BJ (cell line): ENCODE results near the gene FAAP100. TPM values are rescaled to one million over a fixed set of nuclear protein-coding genes. Genes with fewer than 3 reads are reported as not detected.

ENCODE experiments used
- CTCF ChIA-PET: fragments of 350-600 bp; formaldehyde crosslinking; extraction: SDS; loops from one replicate; lab custom pipeline; 2021; ENCODE audit warnings: antibody characterized with exemption, inconsistent platforms; lab: Yijun Ruan, JAX
- POLR2A ChIA-PET: fragments of 300-600 bp; sonication (Branson Sonifier 250); formaldehyde crosslinking; extraction: SDS; loops from one replicate; lab custom pipeline; 2021; ENCODE audit warnings: antibody characterized with exemption; lab: Charles Lee
- DNase-seq: peaks from one replicate; pipeline ENCODE4 v3.0.0-alpha.2; 2011; ENCODE audit warnings: low read depth
- H3K27me3 ChIP-seq: 2 replicates; pipeline ENCODE4 v1.6.0; 2011; ENCODE audit warnings: low read length; ENCODE audit not compliant: control insufficient read depth, insufficient read depth
- H3K36me3 ChIP-seq: 2 replicates; pipeline ENCODE4 v1.5.1; 2011; ENCODE audit warnings: low read length; ENCODE audit not compliant: control insufficient read depth, insufficient read depth
- H3K4me3 ChIP-seq: 2 replicates; pipeline ENCODE4 v1.5.1; 2011; ENCODE audit warnings: low read depth, mild to moderate bottlenecking, control low read depth, low read length
- polyA plus RNA-seq: library from polyadenylated mRNA; depleted of rRNA; stranded (reverse); fragments of >200 nt; gene quantifications from 2 replicates; pipeline ENCODE4 v1.2.3, GENCODE V29; 2011
- TF ChIP-seq, protein P1 (sequence below): IDR thresholded peaks from 2 replicates; pipeline ENCODE4 v1.5.1; 2011; ENCODE audit warnings: low read depth, mild to moderate bottlenecking, control low read depth, inconsistent platforms, low read length, moderate library complexity; ENCODE audit not compliant: insufficient read depth

The FAAP100 gene
- polyA plus RNA-seq, 1 experiment: 11.2 TPM

DNA sequence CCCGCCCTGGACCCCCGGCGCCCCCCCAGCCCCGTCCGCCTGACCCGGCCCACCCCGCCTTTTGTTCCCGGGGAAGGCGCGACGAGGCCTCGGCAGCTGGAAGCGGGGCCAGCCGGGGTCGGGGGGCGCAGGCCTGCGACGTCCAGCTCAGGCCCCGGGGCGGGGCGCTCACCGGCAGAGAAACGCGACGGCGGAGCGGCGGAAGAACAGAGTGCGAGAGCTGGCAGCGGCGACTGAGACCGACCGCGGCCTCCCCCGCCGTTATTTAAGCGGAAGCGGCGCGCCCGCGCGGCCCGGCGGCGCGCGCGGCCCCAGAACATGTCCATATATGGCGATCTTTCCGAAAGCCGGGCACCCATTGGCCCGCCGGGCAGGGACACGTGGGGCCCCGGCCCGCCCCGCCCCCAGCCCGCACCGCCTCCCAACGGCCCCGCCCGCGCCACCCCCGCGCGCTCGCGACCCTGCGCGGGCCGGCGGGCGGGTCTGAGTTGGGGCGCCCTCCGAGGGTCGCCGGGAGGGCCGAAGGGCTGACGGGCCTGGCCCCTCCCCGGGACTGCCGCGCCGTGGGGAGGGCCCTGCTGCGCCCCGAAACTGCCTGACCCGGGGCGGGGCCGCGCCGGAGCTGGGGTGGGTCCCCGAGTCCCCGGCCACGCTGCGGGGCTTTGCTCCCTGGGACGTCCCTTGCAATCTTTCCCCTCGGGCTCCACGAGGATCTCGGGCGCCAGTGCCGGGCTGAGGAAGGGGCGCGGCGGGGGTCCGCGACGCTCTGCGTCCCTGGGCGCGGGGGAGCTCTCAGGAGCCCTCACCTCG lies 39.4 kb downstream of the FAAP100 start, which contains the start of gene ACTG1:
TSS of gene ACTG1 (minus strand) at position 238 of the 810 bp plus-strand sequence. CDS start 445 bp downstream, outside the sequence.
- CTCF ChIA-PET: interaction anchor here (2.9 kb wide), 1 partner anchor 89 kb away, joined by 10 read pairs; no protein-coding TSS in a partner anchor
- DNase-seq: peak; percentile 51
- Histone ChIP-seq H3K27me3 (no peaks in the 10 kb centered on the region), H3K36me3 (peaks cover 34% of the 10 kb centered on the region), H3K4me3 (peak within 1 kb of the TSS; percentile 95)
- TF ChIP-seq, protein P1, sequence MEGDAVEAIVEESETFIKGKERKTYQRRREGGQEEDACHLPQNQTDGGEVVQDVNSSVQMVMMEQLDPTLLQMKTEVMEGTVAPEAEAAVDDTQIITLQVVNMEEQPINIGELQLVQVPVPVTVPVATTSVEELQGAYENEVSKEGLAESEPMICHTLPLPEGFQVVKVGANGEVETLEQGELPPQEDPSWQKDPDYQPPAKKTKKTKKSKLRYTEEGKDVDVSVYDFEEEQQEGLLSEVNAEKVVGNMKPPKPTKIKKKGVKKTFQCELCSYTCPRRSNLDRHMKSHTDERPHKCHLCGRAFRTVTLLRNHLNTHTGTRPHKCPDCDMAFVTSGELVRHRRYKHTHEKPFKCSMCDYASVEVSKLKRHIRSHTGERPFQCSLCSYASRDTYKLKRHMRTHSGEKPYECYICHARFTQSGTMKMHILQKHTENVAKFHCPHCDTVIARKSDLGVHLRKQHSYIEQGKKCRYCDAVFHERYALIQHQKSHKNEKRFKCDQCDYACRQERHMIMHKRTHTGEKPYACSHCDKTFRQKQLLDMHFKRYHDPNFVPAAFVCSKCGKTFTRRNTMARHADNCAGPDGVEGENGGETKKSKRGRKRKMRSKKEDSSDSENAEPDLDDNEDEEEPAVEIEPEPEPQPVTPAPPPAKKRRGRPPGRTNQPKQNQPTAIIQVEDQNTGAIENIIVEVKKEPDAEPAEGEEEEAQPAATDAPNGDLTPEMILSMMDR: no peak
- POLR2A ChIA-PET: interaction anchor here (0.6 kb wide), 1 partner anchor 49 kb away, joined by 3 read pairs; no protein-coding TSS in a partner anchor

DNA sequence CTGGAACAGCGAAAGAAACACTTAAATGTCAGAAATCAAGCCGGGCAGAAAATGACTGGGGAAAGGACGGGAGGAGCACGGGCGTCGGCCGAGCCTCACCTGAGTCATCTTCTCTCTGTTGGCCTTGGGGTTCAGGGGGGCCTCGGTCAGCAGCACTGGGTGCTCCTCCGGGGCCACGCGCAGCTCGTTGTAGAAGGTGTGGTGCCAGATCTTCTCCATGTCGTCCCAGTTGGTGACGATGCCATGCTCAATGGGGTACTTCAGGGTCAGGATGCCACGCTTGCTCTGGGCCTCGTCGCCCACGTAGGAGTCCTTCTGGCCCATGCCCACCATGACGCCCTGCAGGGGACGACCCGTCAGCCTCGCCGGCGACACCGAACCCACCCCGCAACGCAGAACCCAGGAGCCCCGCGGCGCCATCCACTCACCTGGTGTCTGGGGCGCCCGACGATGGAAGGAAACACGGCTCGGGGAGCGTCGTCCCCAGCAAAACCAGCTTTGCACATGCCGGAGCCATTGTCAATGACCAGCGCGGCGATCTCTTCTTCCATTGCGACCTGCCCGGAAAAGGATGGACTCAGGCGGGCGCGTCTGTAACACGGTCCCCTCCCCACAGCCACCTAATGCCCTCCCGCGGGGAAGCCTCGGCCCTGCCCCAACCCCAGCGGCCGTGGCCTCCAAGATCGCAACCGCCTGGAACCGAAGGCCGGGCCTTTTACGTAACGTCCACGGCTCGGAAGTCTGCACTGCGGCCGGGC lies 40.2 kb downstream of the FAAP100 start:
- ChIA-PET CTCF (interaction anchor here (1.2 to 2.9 kb wide), 2 partner anchors 22 to 89 kb away, joined by 3 to 10 read pairs; no protein-coding TSS in a partner anchor), POLR2A (interaction anchor here (0.6 kb wide), 1 partner anchor 49 kb away, joined by 3 read pairs; no protein-coding TSS in a partner anchor)
- TF ChIP-seq, protein P1: no peak
- Histone ChIP-seq H3K36me3 (peaks cover 31% of the 10 kb centered on the region), H3K4me3 (peak overlapping the region; percentile 95), H3K27me3 (no peaks in the 10 kb centered on the region)
- no peak for DNase-seq

DNA sequence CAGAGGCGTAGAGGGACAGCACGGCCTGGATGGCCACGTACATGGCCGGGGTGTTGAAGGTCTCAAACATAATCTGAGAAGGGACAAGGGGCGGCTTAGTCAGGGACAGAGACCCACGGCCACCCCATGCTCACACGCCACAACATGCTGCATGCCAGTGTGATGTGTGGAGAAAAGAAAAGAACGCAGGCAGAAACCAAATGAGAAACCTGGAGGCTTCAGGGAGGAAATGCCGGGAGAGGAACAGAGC lies 40.7 kb downstream of the FAAP100 start:
- CTCF ChIA-PET: interaction anchor here (0.5 to 2.9 kb wide), 3 partner anchors 22 to 130 kb away, joined by 3 to 10 read pairs (median 5); no protein-coding TSS in a partner anchor
- Histone ChIP-seq H3K4me3 (peak overlapping the region; percentile 95), H3K36me3 (peaks cover 31% of the 10 kb centered on the region), H3K27me3 (no peaks in the 10 kb centered on the region)
- DNase-seq: no peak
- POLR2A ChIA-PET: no interaction called here
- TF ChIP-seq, protein P1: no peak

DNA sequence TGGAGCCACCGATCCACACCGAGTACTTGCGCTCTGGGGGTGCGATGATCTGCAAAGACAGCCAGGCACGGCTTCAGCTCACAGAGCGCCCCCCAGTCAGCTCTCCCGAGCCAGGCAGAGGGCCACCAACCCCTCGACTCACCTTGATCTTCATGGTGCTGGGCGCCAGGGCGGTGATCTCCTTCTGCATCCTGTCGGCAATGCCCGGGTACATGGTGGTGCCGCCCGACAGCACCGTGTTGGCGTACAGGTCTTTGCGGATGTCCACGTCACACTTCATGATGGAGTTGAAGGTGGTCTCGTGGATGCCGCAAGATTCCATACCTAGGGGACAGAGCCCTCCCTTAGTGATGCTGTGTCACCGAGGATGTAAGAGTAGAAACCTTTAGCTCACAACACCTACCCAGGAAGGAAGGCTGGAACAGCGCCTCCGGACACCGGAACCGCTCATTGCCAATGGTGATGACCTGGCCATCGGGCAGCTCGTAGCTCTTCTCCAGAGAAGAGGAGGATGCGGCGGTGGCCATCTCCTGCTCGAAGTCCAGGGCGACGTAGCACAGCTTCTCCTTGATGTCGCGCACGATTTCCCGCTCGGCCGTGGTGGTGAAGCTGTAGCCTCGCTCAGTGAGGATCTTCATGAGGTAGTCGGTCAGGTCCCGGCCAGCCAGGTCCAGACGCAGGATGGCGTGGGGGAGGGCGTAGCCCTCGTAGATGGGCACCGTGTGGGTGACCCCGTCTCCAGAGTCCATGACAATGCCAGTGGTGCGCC lies 41.2 kb downstream of the FAAP100 start:
- no peak for DNase-seq
- CTCF ChIA-PET: interaction anchor here (0.5 to 2.9 kb wide), 5 partner anchors 21 to 130 kb away, joined by 3 to 10 read pairs (median 3); no protein-coding TSS in a partner anchor

More for the DNA sequence above, 41.2 kb downstream of the FAAP100 start:
- peaks cover 31% of the 10 kb centered on the region for H3K36me3 ChIP-seq
- POLR2A ChIA-PET: interaction anchor here (1.3 kb wide), 1 partner anchor 116 kb away, joined by 3 read pairs; the partner anchor contains the start of gene BAHCC1
- H3K4me3 ChIP-seq: peak overlapping the region; percentile 95
- H3K27me3 ChIP-seq: no peaks in the 10 kb centered on the region
- TF ChIP-seq, protein P1: no peak
